Mesangial cell (primary cell): ENCODE results near the gene TADA1. TPM values are rescaled to one million over a fixed set of nuclear protein-coding genes. Genes with fewer than 3 reads are reported as not detected.

Experiments
- total RNA-seq: library from RNA; depleted of rRNA; stranded (reverse); fragments of >200 nt; gene quantifications from 2 replicates; pipeline ENCODE4 v1.2.3, GENCODE V29; 2015

TADA1 gene, protein sequence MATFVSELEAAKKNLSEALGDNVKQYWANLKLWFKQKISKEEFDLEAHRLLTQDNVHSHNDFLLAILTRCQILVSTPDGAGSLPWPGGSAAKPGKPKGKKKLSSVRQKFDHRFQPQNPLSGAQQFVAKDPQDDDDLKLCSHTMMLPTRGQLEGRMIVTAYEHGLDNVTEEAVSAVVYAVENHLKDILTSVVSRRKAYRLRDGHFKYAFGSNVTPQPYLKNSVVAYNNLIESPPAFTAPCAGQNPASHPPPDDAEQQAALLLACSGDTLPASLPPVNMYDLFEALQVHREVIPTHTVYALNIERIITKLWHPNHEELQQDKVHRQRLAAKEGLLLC
- 9.6 and 10.1 TPM in 2 replicates for total RNA-seq

DNA sequence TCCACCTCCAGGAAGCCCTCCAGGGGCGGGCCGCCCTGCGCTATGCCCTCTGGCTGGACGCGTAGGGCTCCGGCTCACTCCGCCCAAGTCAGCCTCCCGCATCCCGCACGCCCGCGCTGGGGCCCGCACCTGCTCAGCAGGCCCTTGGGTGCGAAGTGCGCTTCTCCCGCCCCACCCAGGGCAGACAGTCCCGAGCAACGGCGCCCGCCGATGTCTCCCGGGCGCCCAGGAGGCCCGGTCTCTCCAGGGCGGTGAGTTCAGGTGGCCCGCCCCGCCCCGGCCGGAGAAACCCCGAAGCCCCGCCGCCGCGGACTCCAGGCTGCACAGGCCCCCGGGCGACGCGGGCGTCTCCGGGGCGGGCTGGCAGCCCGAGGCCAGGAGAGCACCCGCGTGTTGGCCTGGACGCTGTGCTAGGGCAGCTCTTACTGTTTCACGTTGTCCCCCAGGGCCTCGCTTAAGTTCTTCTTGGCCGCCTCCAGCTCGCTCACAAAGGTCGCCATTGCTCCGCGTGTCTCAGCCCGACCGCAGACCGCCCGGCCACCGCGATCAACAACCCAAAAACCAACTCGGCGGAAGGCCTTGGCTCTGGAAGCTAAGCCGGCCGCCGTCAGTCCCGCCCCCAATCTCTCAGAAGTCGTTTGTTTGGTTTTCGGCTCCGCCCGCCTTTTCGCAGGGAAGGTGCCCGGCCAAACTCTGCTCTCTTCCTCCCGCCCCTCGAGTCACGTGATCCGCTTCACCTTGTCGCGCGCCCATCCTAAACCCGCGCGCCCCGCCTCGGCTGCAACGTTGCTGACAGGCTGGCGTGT lies at the start of gene TADA1:
Gene TADA1, minus strand, starts transcription at position 531 of the 806 bp plus-strand sequence. Its CDS starts 31 bp downstream, at position 500.

DNA sequence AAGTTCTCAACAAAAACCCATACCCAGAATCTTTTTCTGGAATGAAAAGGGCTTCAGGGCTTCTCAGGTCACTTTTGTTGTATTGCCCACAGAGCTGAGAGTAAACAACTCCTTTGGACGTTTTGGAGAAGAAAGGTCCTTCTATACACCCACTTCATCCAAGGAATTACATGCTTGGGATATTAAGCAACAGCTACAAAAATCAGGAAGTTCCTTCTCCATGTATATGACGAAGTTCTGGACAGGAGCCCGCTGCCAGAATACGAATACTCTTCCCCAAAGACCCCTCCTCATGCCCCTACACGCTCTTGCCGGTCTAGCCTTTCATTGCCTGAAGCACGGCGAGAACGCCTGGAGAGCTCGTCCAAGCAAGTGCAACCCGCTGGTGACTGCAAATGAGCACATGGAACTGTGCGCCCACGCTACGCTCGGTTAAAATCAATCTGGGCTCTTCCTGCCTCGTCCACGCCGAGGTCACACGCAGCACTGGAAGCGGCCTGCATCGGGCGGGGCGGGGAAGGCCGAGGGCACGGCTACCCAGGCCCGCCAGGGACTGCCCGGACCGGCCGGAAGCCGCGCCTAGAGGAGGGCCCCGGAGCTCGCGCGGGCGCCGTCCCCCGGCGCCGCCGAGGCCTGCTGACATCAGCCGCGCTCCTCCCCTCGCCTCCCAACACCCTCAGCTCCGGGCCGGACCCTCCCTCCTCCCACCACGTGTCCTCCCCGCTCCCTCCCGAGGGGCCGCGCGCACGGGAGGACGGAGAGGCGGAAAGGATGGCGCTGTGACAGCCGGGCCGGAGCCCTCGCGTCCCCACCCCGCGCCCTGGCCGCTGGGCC lies 37.1 kb downstream of the TADA1 start, which contains the start of gene POGK:
Gene POGK, plus strand, starts transcription at position 710 of the 834 bp plus-strand sequence. CDS start 1,482 bp downstream, outside the sequence.

Other genes with a start within 250 kb of the TADA1 start
- 21.3 and 22.2 TPM in 2 replicates for gene POGK, start 36.8 kb downstream of the TADA1 start, total RNA-seq
- gene ILDR2, start 99.3 kb upstream of the TADA1 start, total RNA-seq, result 1.3 and 4.4 TPM in 2 replicates
- gene MAEL, start 113.0 kb upstream of the TADA1 start, total RNA-seq, result 0.13 and 0.49 TPM in 2 replicates
- 0.13 TPM in 1 of 2 replicates, not detected in the other for gene GPA33, start 214.1 kb upstream of the TADA1 start, total RNA-seq
- gene STYXL2, start 217.8 kb upstream of the TADA1 start, total RNA-seq, result not detected in 2 replicates